ENCODE results near the gene PCID2. TPM values are rescaled to one million over a fixed set of nuclear protein-coding genes. Genes with fewer than 3 reads are reported as not detected.
A peak's percentile ranks its signal among the peaks of the same experiment; 100 is the strongest.

PCID2 gene

GRCh38 chr13:113137691-113138298 is 70.7 kb downstream of the PCID2 start:
- Histone ChIP-seq H2BK5ac (ENCODE audit: low read length) (no peak overlapping the region), H3K36me3 (ENCODE audit: control insufficient read depth, insufficient read depth, low read length) (no peaks in the 10 kb centered on the region), H3K23ac (ENCODE audit: low read length) (no peak overlapping the region), H3K4me2 (ENCODE audit: low read length) (no peak overlapping the region), H2BK120ac (ENCODE audit: low read depth, low read length) (no peak overlapping the region), H3K27ac (ENCODE audit: low read depth, low read length) (no peak overlapping the region), H3K79me1 (ENCODE audit: low read length) (no peaks in the 10 kb centered on the region), H3K9ac (ENCODE audit: low read length) (no peak overlapping the region), H4K8ac (ENCODE audit: low read depth, low read length) (no peak overlapping the region), H2BK15ac (replicated peaks; ENCODE audit: low read depth) (no peak overlapping the region), H3K4ac (ENCODE audit: low read depth, low read length) (no peak overlapping the region), H3K18ac (ENCODE audit: low read length) (no peak overlapping the region), H3K56ac (ENCODE audit: low read length) (no peak overlapping the region), H3K27me3 (ENCODE audit: insufficient read depth, low read length, poor library complexity) (no peaks in the 10 kb centered on the region), H2AK5ac (ENCODE audit: low read length) (no peak overlapping the region), H3K4me3 (ENCODE audit: low read length) (no peak overlapping the region), H3K4me1 (ENCODE audit: control insufficient read depth, low read depth, low read length) (no peaks in the 10 kb centered on the region), H3K79me2 (ENCODE audit: control insufficient read depth, insufficient read depth, low read length) (no peaks in the 10 kb centered on the region), H4K5ac (ENCODE audit: low read length) (no peak overlapping the region)
- WGBS (ENCODE audit: extremely low coverage, insufficient coverage, low lambda C conversion rate) = no CpG with 5 or more reads among the region's 11 CpGs
- no peak for DNase-seq

GRCh38 chr13:113135281-113135760 is 73.1 kb downstream of the PCID2 start:
- H2BK15ac ChIP-seq (replicated peaks; ENCODE audit: low read depth) = no peak overlapping the region
- H3K4ac ChIP-seq (ENCODE audit: low read depth, low read length) = no peak overlapping the region
- DNase-seq = no peak
- H2AK5ac ChIP-seq (ENCODE audit: low read length) = no peak overlapping the region
- H3K18ac ChIP-seq (ENCODE audit: low read length) = no peak overlapping the region
- H3K56ac ChIP-seq (ENCODE audit: low read length) = no peak overlapping the region
- no peak overlapping the region for H3K27ac ChIP-seq (ENCODE audit: low read depth, low read length)
- no peaks in the 10 kb centered on the region for H3K79me1 ChIP-seq (ENCODE audit: low read length)
- no peak overlapping the region for H3K9ac ChIP-seq (ENCODE audit: low read length)
- H3K79me2 ChIP-seq (ENCODE audit: control insufficient read depth, insufficient read depth, low read length) = no peaks in the 10 kb centered on the region
- H2BK120ac ChIP-seq (ENCODE audit: low read depth, low read length) = no peak overlapping the region
- no peak overlapping the region for H3K4me2 ChIP-seq (ENCODE audit: low read length)
- no peaks in the 10 kb centered on the region for H3K36me3 ChIP-seq (ENCODE audit: control insufficient read depth, insufficient read depth, low read length)
- no peak overlapping the region for H4K5ac ChIP-seq (ENCODE audit: low read length)
- H3K4me1 ChIP-seq (ENCODE audit: control insufficient read depth, low read depth, low read length) = no peaks in the 10 kb centered on the region
- H3K27me3 ChIP-seq (ENCODE audit: insufficient read depth, low read length, poor library complexity) = no peaks in the 10 kb centered on the region
- H4K8ac ChIP-seq (ENCODE audit: low read depth, low read length) = no peak overlapping the region
- WGBS (ENCODE audit: extremely low coverage, insufficient coverage, low lambda C conversion rate) = no CpG with 5 or more reads among the region's 2 CpGs
- H3K23ac ChIP-seq (ENCODE audit: low read length) = no peak overlapping the region
- H2BK5ac ChIP-seq (ENCODE audit: low read length) = no peak overlapping the region
- no peak overlapping the region for H3K4me3 ChIP-seq (ENCODE audit: low read length)

DNA sequence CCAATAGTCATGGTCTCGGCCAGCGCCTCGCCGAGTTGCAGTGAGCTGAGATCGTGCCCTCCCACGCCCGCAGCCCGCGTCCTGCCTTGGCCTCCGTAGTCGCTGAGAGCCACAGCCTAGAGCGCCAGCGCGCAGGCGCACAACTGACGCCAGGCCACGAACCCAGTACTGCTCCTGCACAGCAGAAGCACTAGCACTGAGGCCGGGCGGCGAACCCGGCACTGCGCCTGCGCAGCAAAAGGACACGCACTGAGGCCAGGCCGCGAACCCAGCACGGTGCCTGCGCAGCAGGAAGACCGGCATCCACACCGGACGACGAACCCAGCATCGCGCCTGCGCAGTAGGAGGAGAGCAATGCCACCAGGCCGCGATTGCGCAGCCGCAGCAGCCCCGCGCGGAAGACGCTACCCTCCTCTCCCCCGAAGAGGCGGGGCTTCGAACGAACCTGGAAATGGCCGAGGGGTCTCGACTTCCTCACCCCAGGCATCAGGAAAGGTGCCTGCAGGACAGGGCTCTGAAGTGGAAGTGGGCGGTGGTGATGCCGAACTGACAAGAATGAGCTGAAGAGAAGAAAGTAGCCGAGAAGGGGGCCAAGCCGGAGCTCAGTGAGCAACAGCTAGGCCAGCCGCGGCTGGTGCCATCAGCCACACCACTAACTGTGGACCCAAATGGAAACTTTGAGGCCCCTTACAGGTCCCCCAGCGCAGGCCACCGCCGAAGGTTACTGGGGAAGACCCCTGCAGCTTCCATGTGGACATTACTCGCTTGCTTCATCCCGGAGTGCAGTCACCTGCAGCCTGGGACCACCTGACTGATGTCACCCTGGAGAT is 78.3 kb downstream of the PCID2 start:
- Histone ChIP-seq H3K23ac (ENCODE audit: low read length) (no peak overlapping the region), H3K4me2 (ENCODE audit: low read length) (no peak overlapping the region), H3K79me1 (ENCODE audit: low read length) (no peaks in the 10 kb centered on the region), H3K9ac (ENCODE audit: low read length) (no peak overlapping the region), H3K4ac (ENCODE audit: low read depth, low read length) (no peak overlapping the region), H2BK120ac (ENCODE audit: low read depth, low read length) (no peak overlapping the region), H2AK5ac (ENCODE audit: low read length) (no peak overlapping the region), H3K36me3 (ENCODE audit: control insufficient read depth, insufficient read depth, low read length) (no peaks in the 10 kb centered on the region), H3K18ac (ENCODE audit: low read length) (no peak overlapping the region), H3K79me2 (ENCODE audit: control insufficient read depth, insufficient read depth, low read length) (no peaks in the 10 kb centered on the region), H3K27ac (ENCODE audit: low read depth, low read length) (no peak overlapping the region), H2BK5ac (ENCODE audit: low read length) (no peak overlapping the region), H4K8ac (ENCODE audit: low read depth, low read length) (no peak overlapping the region), H3K27me3 (ENCODE audit: insufficient read depth, low read length, poor library complexity) (no peaks in the 10 kb centered on the region), H4K5ac (ENCODE audit: low read length) (no peak overlapping the region), H3K4me3 (ENCODE audit: low read length) (no peak overlapping the region), H3K4me1 (ENCODE audit: control insufficient read depth, low read depth, low read length) (peaks cover 5% of the 10 kb centered on the region), H3K56ac (ENCODE audit: low read length) (no peak overlapping the region), H2BK15ac (replicated peaks; ENCODE audit: low read depth) (no peak overlapping the region)
- WGBS (ENCODE audit: extremely low coverage, insufficient coverage, low lambda C conversion rate) = no CpG with 5 or more reads among the region's 60 CpGs
- DNase-seq = no peak

DNA sequence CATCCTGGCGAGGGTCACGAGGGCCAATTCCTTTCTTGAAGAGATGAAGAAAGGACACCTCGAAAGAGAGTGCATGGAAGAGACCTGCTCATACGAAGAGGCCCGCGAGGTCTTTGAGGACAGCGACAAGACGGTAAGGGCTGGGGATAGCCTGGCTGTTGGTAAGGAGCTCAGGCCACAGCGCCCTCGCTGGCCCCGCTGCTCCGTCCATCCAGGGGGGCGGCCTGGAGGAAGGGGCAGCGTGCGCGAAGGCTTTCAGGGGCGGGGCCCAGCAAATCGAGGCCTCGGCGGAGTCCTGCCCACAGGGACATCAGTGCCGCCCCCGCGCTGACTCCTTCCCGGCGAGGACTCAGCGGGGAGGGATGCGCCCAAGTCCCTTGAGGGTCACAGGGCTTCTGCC is 79.0 kb downstream of the PCID2 start:
- H3K27ac ChIP-seq (ENCODE audit: low read depth, low read length) = no peak overlapping the region
- no peaks in the 10 kb centered on the region for H3K36me3 ChIP-seq (ENCODE audit: control insufficient read depth, insufficient read depth, low read length)
- H2BK15ac ChIP-seq (replicated peaks; ENCODE audit: low read depth) = no peak overlapping the region
- H3K4me2 ChIP-seq (ENCODE audit: low read length) = no peak overlapping the region
- no peak overlapping the region for H3K4me3 ChIP-seq (ENCODE audit: low read length)
- H4K8ac ChIP-seq (ENCODE audit: low read depth, low read length) = no peak overlapping the region
- no peak overlapping the region for H2BK5ac ChIP-seq (ENCODE audit: low read length)
- DNase-seq = no peak
- H4K5ac ChIP-seq (ENCODE audit: low read length) = no peak overlapping the region
- no peaks in the 10 kb centered on the region for H3K27me3 ChIP-seq (ENCODE audit: insufficient read depth, low read length, poor library complexity)
- H3K56ac ChIP-seq (ENCODE audit: low read length) = peak overlapping the region; percentile 47
- no CpG with 5 or more reads among the region's 27 CpGs for WGBS (ENCODE audit: extremely low coverage, insufficient coverage, low lambda C conversion rate)
- no peaks in the 10 kb centered on the region for H3K79me1 ChIP-seq (ENCODE audit: low read length)
- H2BK120ac ChIP-seq (ENCODE audit: low read depth, low read length) = no peak overlapping the region
- peaks cover 5% of the 10 kb centered on the region for H3K4me1 ChIP-seq (ENCODE audit: control insufficient read depth, low read depth, low read length)
- H3K79me2 ChIP-seq (ENCODE audit: control insufficient read depth, insufficient read depth, low read length) = no peaks in the 10 kb centered on the region
- no peak overlapping the region for H2AK5ac ChIP-seq (ENCODE audit: low read length)
- no peak overlapping the region for H3K23ac ChIP-seq (ENCODE audit: low read length)
- no peak overlapping the region for H3K4ac ChIP-seq (ENCODE audit: low read depth, low read length)
- H3K18ac ChIP-seq (ENCODE audit: low read length) = no peak overlapping the region
- no peak overlapping the region for H3K9ac ChIP-seq (ENCODE audit: low read length)

Small RNAs within 50 kb of the gene (small RNA-seq; reads per million reads assigned to genes)
- gene AL137002.1 (ENCODE audit: insufficient read depth) = not detected
